ENCODE results near the gene XPA. TPM values are rescaled to one million over a fixed set of nuclear protein-coding genes. Genes with fewer than 3 reads are reported as not detected.

The XPA gene
- polyA plus RNA-seq, 1 experiment, result 1.4 TPM

DNA sequence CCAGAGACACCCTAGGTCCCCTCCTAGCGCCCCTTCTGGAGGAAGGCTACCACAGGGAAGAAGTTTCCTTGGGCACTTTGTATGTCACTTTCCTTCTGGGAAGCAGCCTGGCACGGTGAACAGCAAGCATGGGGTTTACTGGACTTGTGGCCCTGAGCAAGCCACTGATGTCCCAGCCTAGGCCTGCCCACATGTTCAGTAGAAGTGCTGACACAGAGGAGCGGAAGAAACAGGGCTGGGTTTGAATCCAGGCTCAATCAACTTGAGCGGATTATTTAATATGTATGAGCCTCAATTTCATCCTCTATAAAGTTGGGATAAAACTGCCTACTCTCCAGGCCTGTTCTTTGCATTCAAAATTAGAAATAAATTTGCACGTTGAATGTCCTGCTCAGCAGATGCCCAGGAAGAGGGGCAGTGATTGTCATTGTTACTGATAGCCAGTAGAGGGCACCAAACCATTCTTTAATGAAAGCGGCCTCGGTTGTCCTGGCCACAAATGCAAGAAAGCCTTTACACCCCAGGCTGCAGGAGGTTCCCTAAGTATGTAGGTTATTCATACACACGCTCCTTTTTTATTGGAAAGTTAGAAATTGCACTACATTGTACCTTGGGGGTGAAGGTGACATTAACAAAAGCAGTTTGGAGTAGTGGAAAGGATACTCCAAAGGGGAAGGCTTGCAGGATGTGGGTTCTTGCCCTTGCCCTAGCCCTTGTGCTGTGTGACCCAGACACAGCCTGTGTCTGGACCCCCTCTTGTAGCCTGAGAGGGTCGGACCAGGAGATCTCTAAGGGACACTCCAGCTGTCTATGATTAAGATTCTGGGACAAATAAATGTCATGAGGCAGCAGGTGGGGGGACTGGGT lies 13.4 kb upstream of the XPA start:
- POLR2A ChIA-PET, result no interaction called here
- Histone ChIP-seq H3K4me3 (ENCODE audit: low read depth, low read length) (no peak overlapping the region), H3K27me3 (ENCODE audit: control insufficient read depth, insufficient read depth, low read length) (peaks cover 5% of the 10 kb centered on the region; the same call in 1 of the 2 replicates), H3K36me3 (ENCODE audit: control insufficient read depth, insufficient read depth, low read length) (no peaks in the 10 kb centered on the region)
- CTCF ChIA-PET, result interaction anchor here (5.7 kb wide), 1 partner anchor 190 kb away, joined by 68 read pairs; no protein-coding TSS in a partner anchor
- DNase-seq (ENCODE audit: low read depth), result no peak
- peak; percentile 75 for TF ChIP-seq CTCF (IDR thresholded peaks at IDR 0.05; ENCODE audit: insufficient read depth, low read depth, low read length)

- CTCF ChIA-PET, result interaction anchor here (0.8 to 3.7 kb wide), 3 partner anchors 188 to 208 kb away, joined by 4 to 30 read pairs (median 4); no protein-coding TSS in a partner anchor
- POLR2A ChIA-PET, result no interaction called here
These were observed 9.1 kb upstream of the XPA start for GRCh38 chr9:97706246-97706645.

DNA sequence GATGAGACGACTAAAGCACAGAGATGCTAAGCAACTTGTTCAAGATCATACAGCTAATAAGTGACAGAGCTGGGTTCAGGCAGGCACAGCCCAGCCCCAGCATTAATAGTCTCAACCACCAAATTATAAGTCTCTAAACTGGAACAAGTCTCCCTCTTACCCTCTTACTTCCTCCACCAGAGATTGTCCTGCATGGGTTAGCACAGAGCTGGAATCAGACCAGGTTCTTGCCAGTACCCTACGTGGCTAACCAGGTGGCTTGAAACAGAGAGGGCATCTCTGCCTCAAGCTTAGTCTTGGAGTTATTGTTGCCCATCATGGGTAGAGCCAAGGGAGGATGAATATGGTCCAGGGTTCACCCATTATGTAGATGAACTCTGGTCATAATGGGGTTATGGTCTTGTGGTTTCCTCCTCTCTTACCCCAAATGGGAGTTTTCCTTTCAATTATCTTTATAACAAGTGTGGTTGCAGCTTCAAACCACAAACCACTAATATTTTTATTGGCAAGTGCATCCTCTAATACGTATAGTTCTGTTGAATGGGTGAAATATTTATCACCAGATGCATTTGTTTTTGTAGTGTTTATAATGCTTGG lies 8.3 kb upstream of the XPA start:
- no peak for DNase-seq (ENCODE audit: low read depth)
- no peak overlapping the region for H3K4me3 ChIP-seq (ENCODE audit: low read depth, low read length)
- TF ChIP-seq CTCF (IDR thresholded peaks at IDR 0.05; ENCODE audit: insufficient read depth, low read depth, low read length), result no peak
- CTCF ChIA-PET, result interaction anchor here (0.9 to 3.7 kb wide), 3 partner anchors 188 to 217 kb away, joined by 3 to 30 read pairs (median 4); no protein-coding TSS in a partner anchor
- H3K27me3 ChIP-seq (ENCODE audit: control insufficient read depth, insufficient read depth, low read length), result peaks cover 5% of the 10 kb centered on the region; the same call in 1 of the 2 replicates
- no peaks in the 10 kb centered on the region for H3K36me3 ChIP-seq (ENCODE audit: control insufficient read depth, insufficient read depth, low read length)
- POLR2A ChIA-PET, result no interaction called here

More at GRCh38 chr9:97706246-97706645, 9.1 kb upstream of the XPA start:
- Histone ChIP-seq H3K27me3 (ENCODE audit: control insufficient read depth, insufficient read depth, low read length) (peaks cover 5% of the 10 kb centered on the region; the same call in 1 of the 2 replicates), H3K36me3 (ENCODE audit: control insufficient read depth, insufficient read depth, low read length) (no peaks in the 10 kb centered on the region), H3K4me3 (ENCODE audit: low read depth, low read length) (no peak overlapping the region)
- DNase-seq (ENCODE audit: low read depth), result no peak
- no peak for TF ChIP-seq CTCF (IDR thresholded peaks at IDR 0.05; ENCODE audit: insufficient read depth, low read depth, low read length)

DNA sequence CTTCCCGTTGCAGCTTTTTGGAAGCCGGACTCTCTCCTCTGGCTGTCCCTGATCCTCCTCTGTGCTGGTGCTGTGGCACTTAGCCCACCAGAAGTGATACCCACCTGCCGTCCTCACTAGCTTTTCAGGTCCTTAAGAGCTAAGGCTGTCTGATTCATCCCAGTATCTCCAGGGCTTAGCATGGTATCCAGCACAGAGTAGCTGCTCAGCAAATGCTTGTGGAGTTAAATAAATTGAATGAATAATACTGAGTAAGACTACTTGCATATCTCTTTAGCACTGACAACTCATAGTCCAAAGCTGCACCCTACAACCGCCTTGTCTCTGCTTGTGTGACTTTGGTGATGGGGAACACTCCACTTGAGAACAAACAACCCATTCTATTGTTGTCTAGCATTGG lies 7.7 kb upstream of the XPA start:
- Histone ChIP-seq H3K4me3 (ENCODE audit: low read depth, low read length) (no peak overlapping the region), H3K36me3 (ENCODE audit: control insufficient read depth, insufficient read depth, low read length) (no peaks in the 10 kb centered on the region), H3K27me3 (ENCODE audit: control insufficient read depth, insufficient read depth, low read length) (peaks cover 5% of the 10 kb centered on the region)
- no peak for DNase-seq (ENCODE audit: low read depth)
- ChIA-PET CTCF (interaction anchor here (0.9 to 3.7 kb wide), 3 partner anchors 189 to 218 kb away, joined by 3 to 30 read pairs (median 4); no protein-coding TSS in a partner anchor), POLR2A (no interaction called here)
- TF ChIP-seq CTCF (IDR thresholded peaks at IDR 0.05; ENCODE audit: insufficient read depth, low read depth, low read length), result no peak

DNA sequence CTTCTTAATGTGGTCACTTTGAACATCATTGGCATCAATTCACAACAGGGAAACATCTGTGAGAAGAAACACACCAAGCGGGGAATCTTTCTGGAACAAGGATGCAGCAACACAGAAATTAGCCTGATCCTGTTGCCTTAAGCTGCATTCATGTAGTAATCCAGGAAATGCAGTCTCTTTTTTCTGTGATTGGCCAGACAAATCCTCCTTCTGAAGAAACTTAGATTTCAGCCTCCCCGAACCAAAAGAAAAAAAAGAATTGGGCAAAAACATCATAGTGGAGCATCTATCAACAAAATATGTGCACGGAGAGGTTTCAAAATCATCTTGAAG lies 7.2 kb upstream of the XPA start:
- Histone ChIP-seq H3K4me3 (ENCODE audit: low read depth, low read length) (no peak overlapping the region), H3K36me3 (ENCODE audit: control insufficient read depth, insufficient read depth, low read length) (no peaks in the 10 kb centered on the region), H3K27me3 (ENCODE audit: control insufficient read depth, insufficient read depth, low read length) (peaks cover 5% of the 10 kb centered on the region)
- POLR2A ChIA-PET, result no interaction called here
- no peak for DNase-seq (ENCODE audit: low read depth)
- TF ChIP-seq CTCF (IDR thresholded peaks at IDR 0.05; ENCODE audit: insufficient read depth, low read depth, low read length), result no peak
- CTCF ChIA-PET, result interaction anchor here (2.0 to 3.7 kb wide), 2 partner anchors 190 to 197 kb away, joined by 4 to 30 read pairs; no protein-coding TSS in a partner anchor

All from BJ (cell line).